HepG2 (cell line): ENCODE data around the gene MEIS3. TPM values are rescaled to one million over a fixed set of nuclear protein-coding genes. Genes with fewer than 3 reads are reported as not detected.

Experiments
- ARID5B ChIP-seq: IDR thresholded peaks from 2 replicates; pipeline ENCODE4 v1.4.0; 2020; ENCODE audit warnings: mild to moderate bottlenecking, missing genetic modification reagents
- ELF1 ChIP-seq: sonication (generic); formaldehyde crosslinking; IDR thresholded peaks from 2 replicates; pipeline ENCODE4 v1.4.0; 2020; ENCODE audit warnings: missing genetic modification reagents
- GPN1 ChIP-seq: sonication (generic); formaldehyde crosslinking; IDR thresholded peaks from 2 replicates; pipeline ENCODE4 v1.5.1; 2020; ENCODE audit warnings: missing genetic modification reagents, borderline replicate concordance
- NONO ChIP-seq, 2 experiments: fragments of 450-650 bp in 1 of 2; sonication (generic) in 1 of 2; formaldehyde crosslinking in 1 of 2; IDR thresholded peaks in 1 of 2; conservative IDR thresholded peaks in 1 of 2; 2 replicates each; pipeline versions ENCODE4 v1.6.1 to v1.8.0; 2017 to 2022; ENCODE audit warnings: mild to moderate bottlenecking in 1 of 2, missing genetic modification reagents in 1 of 2, moderate library complexity in 1 of 2
- NR3C1 ChIP-seq: sonication (generic); formaldehyde crosslinking; IDR thresholded peaks from 2 replicates; pipeline ENCODE4 v1.4.0; 2020; ENCODE audit warnings: missing genetic modification reagents
- NRL ChIP-seq: sonication (generic); formaldehyde crosslinking; IDR thresholded peaks from 2 replicates; pipeline ENCODE4 v1.5.0; 2020; ENCODE audit warnings: missing genetic modification reagents, mild to moderate bottlenecking, moderate library complexity, borderline replicate concordance
- RAD51 ChIP-seq: fragments of 450-650 bp; IDR thresholded peaks from 2 replicates; pipeline ENCODE4 v1.6.1; 2016; ENCODE audit warnings: borderline replicate concordance
- SCMH1 ChIP-seq: sonication (generic); formaldehyde crosslinking; IDR thresholded peaks from 2 replicates; pipeline ENCODE4 v1.9.0; 2021; ENCODE audit warnings: missing genetic modification reagents, mild to moderate bottlenecking, borderline replicate concordance
- ZNF251 ChIP-seq: sonication (generic); formaldehyde crosslinking; IDR thresholded peaks from 2 replicates; pipeline ENCODE4 v1.9.0; 2021; ENCODE audit warnings: mild to moderate bottlenecking, missing genetic modification reagents
- ZNF282 ChIP-seq: fragments of 450-650 bp; IDR thresholded peaks from 2 replicates; pipeline ENCODE4 v1.6.1; 2018; ENCODE audit not compliant: partially characterized antibody
- ZNF614 ChIP-seq: IDR thresholded peaks from 2 replicates; pipeline ENCODE4 v1.6.1; 2018; ENCODE audit warnings: missing biosample characterization, missing genetic modification reagents, inconsistent platforms, borderline replicate concordance
- ZNF775 ChIP-seq: sonication (generic); formaldehyde crosslinking; IDR thresholded peaks from 2 replicates; pipeline ENCODE4 v1.4.0; 2020; ENCODE audit warnings: missing genetic modification reagents, mild to moderate bottlenecking, moderate library complexity, borderline replicate concordance
- polyA plus RNA-seq, 8 experiments: library from polyadenylated mRNA; depleted of rRNA in 3 of 8; stranded (reverse) in 7 of 8; unstranded in 1 of 8; fragments of >200 nt; fragmentation: Illumina TruSeq in 4 of 8; extraction: Trizol in 4 of 8; gene quantifications; 2 replicates each; pipeline versions ENCODE4 v1.2.1 to v1.2.3, GENCODE V29; 2011 to 2016; ENCODE audit warnings: low read depth in 4 of 8, missing spikeins in 1 of 8, mixed read lengths in 1 of 8; ENCODE audit not compliant: insufficient read depth in 1 of 8
- total RNA-seq, 5 experiments: library from RNA; depleted of rRNA; stranded (reverse); fragments of >200 nt; fragmentation: Illumina TruSeq; extraction: Trizol; gene quantifications; 2 replicates each; pipeline ENCODE4 v1.2.3, GENCODE V29; 2016; ENCODE audit warnings: low read depth in 1 of 5

Gene MEIS3
- total and polyA plus RNA-seq, 2 of the 13 experiments (the other 11 are each of a cell fraction or from before 2014, with no cell fraction given), result 0.09 to 0.70 TPM

- TF ChIP-seq ARID5B (CRISPR knock-in tag), result no peak
- no peak for TF ChIP-seq RAD51
- TF ChIP-seq ZNF251 (CRISPR knock-in tag), result no peak
- no peak for TF ChIP-seq SCMH1 (CRISPR knock-in tag)
- no peak for TF ChIP-seq NR3C1 (CRISPR knock-in tag)
- TF ChIP-seq GPN1 (CRISPR knock-in tag), result no peak
- no peak for TF ChIP-seq ZNF775 (CRISPR knock-in tag)
- no peak for TF ChIP-seq ELF1 (CRISPR knock-in tag)
- TF ChIP-seq ZNF282, result no peak
- TF ChIP-seq NRL (CRISPR knock-in tag), result no peak
- TF ChIP-seq ZNF614 (CRISPR knock-in tag), result no peak
- no peak for TF ChIP-seq NONO (IDR thresholded peaks at IDR 0.05)
- TF ChIP-seq NONO (CRISPR knock-in tag; conservative IDR thresholded peaks at IDR 0.05), result no peak
Observed at GRCh38 chr19:47421844-47422395, 2.6 kb upstream of the MEIS3 start (continued).
